Endodermal cell (in vitro differentiated cells): ENCODE data around the gene MYH14. TPM values are rescaled to one million over a fixed set of nuclear protein-coding genes. Genes with fewer than 3 reads are reported as not detected.
"Not testable (repeated sequence)": the region's sequence is repeated elsewhere in the genome, so short reads cannot be mapped to it uniquely, and the experiment has no call there.

Experiments
- DNase-seq: peaks from one replicate; pipeline ENCODE4 v3.0.0-alpha.2; 2017
- H3K27ac ChIP-seq: 2 replicates; pipeline ENCODE4 v1.5.1; 2013; ENCODE audit warnings: mild to moderate bottlenecking, low read depth, low read length, moderate library complexity
- H3K27me3 ChIP-seq: 2 replicates; pipeline ENCODE4 v1.6.1; 2013; ENCODE audit warnings: mild to moderate bottlenecking, low read length, moderate library complexity; ENCODE audit not compliant: insufficient read depth, control insufficient read depth, poor library complexity, severe bottlenecking
- H3K36me3 ChIP-seq: 2 replicates; pipeline ENCODE4 v1.7.0; 2013; ENCODE audit warnings: mild to moderate bottlenecking, low read length, moderate library complexity; ENCODE audit not compliant: control insufficient read depth, insufficient read depth
- H3K4me1 ChIP-seq: one replicate; pipeline ENCODE4 v1.7.0; 2013; ENCODE audit warnings: low read length; ENCODE audit not compliant: control insufficient read depth, insufficient read depth
- H3K4me3 ChIP-seq: 2 replicates; pipeline ENCODE4 v1.5.1; 2013; ENCODE audit warnings: mild to moderate bottlenecking, low read length, moderate library complexity
- H3K9ac ChIP-seq: 2 replicates; pipeline ENCODE4 v1.6.1; 2013; ENCODE audit warnings: mild to moderate bottlenecking, low read length, moderate library complexity; ENCODE audit not compliant: poor library complexity, severe bottlenecking; ENCODE audit errors: extremely low read depth
- H3K9me3 ChIP-seq: 2 replicates; pipeline ENCODE4 v1.6.1; 2013; ENCODE audit warnings: mild to moderate bottlenecking, low read length, moderate library complexity; ENCODE audit not compliant: control insufficient read depth
- H3K27ac Mint-ChIP-seq: 2 replicates; pipeline ENCODE4 v1.8.0; 2020; ENCODE audit warnings: mixed read lengths
- H3K27me3 Mint-ChIP-seq: 2 replicates; pipeline ENCODE4 v1.8.0; 2021; ENCODE audit warnings: mild to moderate bottlenecking, mixed read lengths; ENCODE audit not compliant: insufficient read depth
- H3K36me3 Mint-ChIP-seq: 2 replicates; pipeline ENCODE4 v1.8.0; 2020; ENCODE audit warnings: low read depth, mixed read lengths
- H3K4me1 Mint-ChIP-seq: 2 replicates; pipeline ENCODE4 v1.8.0; 2020; ENCODE audit warnings: mixed read lengths
- H3K4me3 Mint-ChIP-seq: 2 replicates; pipeline ENCODE4 v1.8.0; 2020; ENCODE audit warnings: mild to moderate bottlenecking, moderate library complexity, mixed read lengths
- H3K9me3 Mint-ChIP-seq: 2 replicates; pipeline ENCODE4 v1.8.0; 2020; ENCODE audit warnings: mild to moderate bottlenecking, mixed read lengths
- CTCF ChIP-seq: fragments of 200-600 bp; sonication (generic); conservative IDR thresholded peaks from 2 replicates; pipeline ENCODE4 v1.5.0; 2021; ENCODE audit warnings: antibody characterized with exemption, mild to moderate bottlenecking
- WGBS, 2 experiments: methylation state at CpG; one replicate each; pipeline versions ENCODE4 v1.1.5 to v1.1.7; 2013; ENCODE audit warnings: missing lambda C conversion rate in 2 of 2, mixed read lengths in 1 of 2; ENCODE audit not compliant: insufficient coverage in 1 of 2, insufficient read length in 1 of 2; 5-methylcytosine and 5-hydroxymethylcytosine counted together
- total RNA-seq, 2 donors: library from RNA; stranded (reverse); fragmentation: NEBNext Ultra II Directional in 1 of 2; extraction: Animal tissue kit (Norgen Biotek cat#: 25700) in 1 of 2; gene quantifications; 2 replicates in 1 of 2; 3 replicates in 1 of 2; pipeline ENCODE4 v1.2.1, GENCODE V29; 2021

Gene MYH14
- total RNA-seq, 2 donors from 2014 or later: 12.8 to 16.7 TPM

GRCh38 chr19:50232600-50232999 is 29.2 kb downstream of the MYH14 start:
- Histone ChIP-seq H3K36me3 (no peaks in the 10 kb centered on the region), H3K4me1 (no peaks in the 10 kb centered on the region), H3K9me3 (peaks cover 7% of the 10 kb centered on the region), H3K9ac (no peak overlapping the region), H3K4me3 (no peak overlapping the region), H3K27ac (no peak overlapping the region), H3K27me3 (no peaks in the 10 kb centered on the region)
- no peak overlapping the region for H3K27ac Mint-ChIP-seq
- peaks cover 8% of the 10 kb centered on the region for H3K36me3 Mint-ChIP-seq
- WGBS, 2 experiments: 67 to 71% methylated on average over 2 to 3 of the region's 3 CpGs
- TF ChIP-seq CTCF: no peak
- H3K27me3 Mint-ChIP-seq: peaks cover 13% of the 10 kb centered on the region
- no peak for DNase-seq
- no peaks in the 10 kb centered on the region for H3K9me3 Mint-ChIP-seq
- H3K4me3 Mint-ChIP-seq: no peak overlapping the region
- H3K4me1 Mint-ChIP-seq: peaks cover 9% of the 10 kb centered on the region

- no peak for TF ChIP-seq CTCF
- H3K9ac ChIP-seq: no peak overlapping the region
- WGBS, 2 experiments: 82 to 86% methylated on average over 12 to 19 of the region's 23 CpGs
- peaks cover 7% of the 10 kb centered on the region for H3K9me3 ChIP-seq
- Mint-ChIP-seq H3K9me3 (no peaks in the 10 kb centered on the region), H3K27me3 (peaks cover 13% of the 10 kb centered on the region), H3K4me3 (no peak overlapping the region), H3K36me3 (peaks cover 8% of the 10 kb centered on the region), H3K27ac (no peak overlapping the region), H3K4me1 (peaks cover 9% of the 10 kb centered on the region)
- H3K27ac ChIP-seq: no peak overlapping the region
- no peaks in the 10 kb centered on the region for H3K36me3 ChIP-seq
- no peak overlapping the region for H3K4me3 ChIP-seq
- no peaks in the 10 kb centered on the region for H3K27me3 ChIP-seq
- no peaks in the 10 kb centered on the region for H3K4me1 ChIP-seq
- DNase-seq: no peak
Measured at GRCh38 chr19:50233308-50233910, 30.0 kb downstream of the MYH14 start.

GRCh38 chr19:50237493-50237892 is 34.1 kb downstream of the MYH14 start:
- H3K27ac ChIP-seq, H3K4me1 ChIP-seq, H3K9me3 ChIP-seq, H3K9ac ChIP-seq, H3K27me3 ChIP-seq, H3K27me3 Mint-ChIP-seq, H3K4me3 ChIP-seq, H3K36me3 ChIP-seq, H3K4me1 Mint-ChIP-seq, H3K27ac Mint-ChIP-seq, H3K9me3 Mint-ChIP-seq, H3K4me3 Mint-ChIP-seq: not testable (repeated sequence)
- H3K36me3 Mint-ChIP-seq: peaks cover 18% of the 10 kb centered on the region
- peak; percentile 72 for TF ChIP-seq CTCF
- DNase-seq: peak; percentile 85
- WGBS, 2 experiments: 54 to 58% methylated on average over 7 to 11 of the region's 11 CpGs
